K562 (cell line): Measurements from ENCODE around the gene ACAT1.

Experiments
- ATF7 ChIP-seq: fragments of 450-650 bp; IDR thresholded peaks from 2 replicates; pipeline ENCODE4 v1.7.1; 2014; ENCODE audit warnings: mild to moderate bottlenecking, moderate library complexity
- ELF2 ChIP-seq: fragments of 250-450 bp; sonication (Bioruptor Pico); IDR thresholded peaks from 2 replicates; pipeline ENCODE4 v1.5.0; 2021; ENCODE audit warnings: mild to moderate bottlenecking
- MTA3 ChIP-seq: fragments of 450-650 bp; formaldehyde crosslinking; IDR thresholded peaks from 2 replicates; pipeline ENCODE4 v1.6.1; 2017; ENCODE audit warnings: mild to moderate bottlenecking, borderline replicate concordance
- NR4A1 ChIP-seq, 2 experiments: fragments of 250-450 bp in 1 of 2; fragments of 450-650 bp in 1 of 2; sonication (Bioruptor Pico) in 1 of 2; IDR thresholded peaks; 2 replicates each; pipeline versions ENCODE4 v1.4.0 to v1.6.1; 2016 to 2020; ENCODE audit warnings: mild to moderate bottlenecking in 2 of 2, missing compliant biosample characterization in 1 of 2, missing genetic modification characterization in 1 of 2, moderate library complexity in 1 of 2
- SIX5 ChIP-seq, 2 experiments: IDR thresholded peaks; 2 replicates each; pipeline ENCODE4 v1.6.1; 2011; ENCODE audit warnings: low read length in 2 of 2, borderline replicate concordance in 1 of 2, low read depth in 1 of 2, mild to moderate bottlenecking in 1 of 2, moderate library complexity in 1 of 2; ENCODE audit not compliant: insufficient read depth in 1 of 2
- STAT5A ChIP-seq: IDR thresholded peaks from 2 replicates; pipeline ENCODE4 v1.6.1; 2012; ENCODE audit warnings: low read length, inconsistent platforms, borderline replicate concordance
- TRIM24 ChIP-seq, 2 experiments: fragments of 450-650 bp; IDR thresholded peaks; 2 replicates each; pipeline ENCODE4 v1.6.1; 2016
- ZNF586 ChIP-seq: fragments of 450-650 bp; formaldehyde crosslinking; conservative IDR thresholded peaks from 2 replicates; pipeline ENCODE4 v1.4.0; 2020; ENCODE audit warnings: mild to moderate bottlenecking, moderate library complexity
- ZNF76 ChIP-seq: fragments of 250-450 bp; sonication (Bioruptor Pico); IDR thresholded peaks from 2 replicates; pipeline ENCODE4 v1.4.0; 2020; ENCODE audit warnings: mild to moderate bottlenecking, moderate library complexity, borderline replicate concordance
- TF ChIP-seq, protein P1 (sequence below): fragments of 200-800 bp; sonication (Bioruptor generic); IDR thresholded peaks from 2 replicates; pipeline ENCODE4 v1.6.1; 2017; ENCODE audit warnings: missing genetic modification characterization, missing compliant biosample characterization
- TF ChIP-seq, protein P2 (sequence below), 3 experiments: IDR thresholded peaks in 2 of 3; conservative IDR thresholded peaks in 1 of 3; 2 replicates each; pipeline ENCODE4 v1.5.1; 2011 to 2012; ENCODE audit warnings: low read length in 3 of 3, mild to moderate bottlenecking in 3 of 3, control low read depth in 2 of 3, improper control_type of control experiment in 1 of 3, inconsistent platforms in 1 of 3, low read depth in 1 of 3, mixed read lengths in 1 of 3, moderate library complexity in 1 of 3; ENCODE audit not compliant: insufficient read depth in 2 of 3
- TF ChIP-seq, protein P3 (sequence below): fragments of 450-650 bp; IDR thresholded peaks from one replicate; pipeline ENCODE4 v1.6.1; 2018; ENCODE audit warnings: mild to moderate bottlenecking, moderate library complexity; ENCODE audit not compliant: partially characterized antibody
- TF ChIP-seq, protein P4 (sequence below): sonication (generic); formaldehyde crosslinking; IDR thresholded peaks from 2 replicates; pipeline ENCODE4 v1.8.0; 2023; ENCODE audit warnings: missing genetic modification reagents, mild to moderate bottlenecking, borderline replicate concordance
- TF ChIP-seq, protein P5 (sequence below), 2 experiments: fragments of 450-650 bp in 1 of 2; IDR thresholded peaks; 2 replicates each; pipeline ENCODE4 v1.6.1; 2011 to 2017; ENCODE audit warnings: low read depth in 2 of 2, antibody characterized with exemption in 1 of 2, borderline replicate concordance in 1 of 2, low read length in 1 of 2, mild to moderate bottlenecking in 1 of 2, mixed read lengths in 1 of 2; ENCODE audit not compliant: control insufficient read depth in 1 of 2

DNA sequence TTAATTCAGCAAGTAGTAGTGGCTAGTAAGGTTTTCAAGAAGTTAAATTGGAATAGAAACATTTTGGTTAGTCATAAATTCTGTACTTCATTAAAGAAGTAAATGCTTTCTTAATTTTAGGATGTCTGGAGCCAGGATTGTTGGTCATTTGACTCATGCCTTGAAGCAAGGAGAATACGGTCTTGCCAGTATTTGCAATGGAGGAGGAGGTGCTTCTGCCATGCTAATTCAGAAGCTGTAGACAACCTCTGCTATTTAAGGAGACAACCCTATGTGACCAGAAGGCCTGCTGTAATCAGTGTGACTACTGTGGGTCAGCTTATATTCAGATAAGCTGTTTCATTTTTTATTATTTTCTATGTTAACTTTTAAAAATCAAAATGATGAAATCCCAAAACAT lies 25.8 kb downstream of the ACAT1 start:
- TF ChIP-seq TRIM24 (IDR thresholded peaks at IDR 0.05) (no peak), ELF2 (CRISPR knock-in tag) (no peak), ZNF586 (no peak), ATF7 (no peak), STAT5A (no peak), ZNF76 (CRISPR knock-in tag) (no peak), MTA3 (no peak), SIX5 (IDR thresholded peaks at IDR 0.05; ENCODE audit: borderline replicate concordance in 1 of 2, insufficient read depth in 1 of 2, low read depth in 1 of 2, low read length in 2 of 2) (no peak), NR4A1 (CRISPR knock-in tag; IDR thresholded peaks at IDR 0.05) (no peak), NR4A1 (tag; IDR thresholded peaks at IDR 0.05) (no peak)
- TF ChIP-seq, protein P1, sequence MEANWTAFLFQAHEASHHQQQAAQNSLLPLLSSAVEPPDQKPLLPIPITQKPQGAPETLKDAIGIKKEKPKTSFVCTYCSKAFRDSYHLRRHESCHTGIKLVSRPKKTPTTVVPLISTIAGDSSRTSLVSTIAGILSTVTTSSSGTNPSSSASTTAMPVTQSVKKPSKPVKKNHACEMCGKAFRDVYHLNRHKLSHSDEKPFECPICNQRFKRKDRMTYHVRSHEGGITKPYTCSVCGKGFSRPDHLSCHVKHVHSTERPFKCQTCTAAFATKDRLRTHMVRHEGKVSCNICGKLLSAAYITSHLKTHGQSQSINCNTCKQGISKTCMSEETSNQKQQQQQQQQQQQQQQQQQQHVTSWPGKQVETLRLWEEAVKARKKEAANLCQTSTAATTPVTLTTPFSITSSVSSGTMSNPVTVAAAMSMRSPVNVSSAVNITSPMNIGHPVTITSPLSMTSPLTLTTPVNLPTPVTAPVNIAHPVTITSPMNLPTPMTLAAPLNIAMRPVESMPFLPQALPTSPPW (CRISPR knock-in tag), result no peak
- TF ChIP-seq, protein P2, sequence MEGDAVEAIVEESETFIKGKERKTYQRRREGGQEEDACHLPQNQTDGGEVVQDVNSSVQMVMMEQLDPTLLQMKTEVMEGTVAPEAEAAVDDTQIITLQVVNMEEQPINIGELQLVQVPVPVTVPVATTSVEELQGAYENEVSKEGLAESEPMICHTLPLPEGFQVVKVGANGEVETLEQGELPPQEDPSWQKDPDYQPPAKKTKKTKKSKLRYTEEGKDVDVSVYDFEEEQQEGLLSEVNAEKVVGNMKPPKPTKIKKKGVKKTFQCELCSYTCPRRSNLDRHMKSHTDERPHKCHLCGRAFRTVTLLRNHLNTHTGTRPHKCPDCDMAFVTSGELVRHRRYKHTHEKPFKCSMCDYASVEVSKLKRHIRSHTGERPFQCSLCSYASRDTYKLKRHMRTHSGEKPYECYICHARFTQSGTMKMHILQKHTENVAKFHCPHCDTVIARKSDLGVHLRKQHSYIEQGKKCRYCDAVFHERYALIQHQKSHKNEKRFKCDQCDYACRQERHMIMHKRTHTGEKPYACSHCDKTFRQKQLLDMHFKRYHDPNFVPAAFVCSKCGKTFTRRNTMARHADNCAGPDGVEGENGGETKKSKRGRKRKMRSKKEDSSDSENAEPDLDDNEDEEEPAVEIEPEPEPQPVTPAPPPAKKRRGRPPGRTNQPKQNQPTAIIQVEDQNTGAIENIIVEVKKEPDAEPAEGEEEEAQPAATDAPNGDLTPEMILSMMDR (IDR thresholded peaks at IDR 0.05 in 2 of 3, conservative IDR thresholded peaks at IDR 0.05 in 1 of 3; ENCODE audit: insufficient read depth in 2 of 3, low read depth in 1 of 3, low read length in 3 of 3), result no peak
- TF ChIP-seq, protein P3, sequence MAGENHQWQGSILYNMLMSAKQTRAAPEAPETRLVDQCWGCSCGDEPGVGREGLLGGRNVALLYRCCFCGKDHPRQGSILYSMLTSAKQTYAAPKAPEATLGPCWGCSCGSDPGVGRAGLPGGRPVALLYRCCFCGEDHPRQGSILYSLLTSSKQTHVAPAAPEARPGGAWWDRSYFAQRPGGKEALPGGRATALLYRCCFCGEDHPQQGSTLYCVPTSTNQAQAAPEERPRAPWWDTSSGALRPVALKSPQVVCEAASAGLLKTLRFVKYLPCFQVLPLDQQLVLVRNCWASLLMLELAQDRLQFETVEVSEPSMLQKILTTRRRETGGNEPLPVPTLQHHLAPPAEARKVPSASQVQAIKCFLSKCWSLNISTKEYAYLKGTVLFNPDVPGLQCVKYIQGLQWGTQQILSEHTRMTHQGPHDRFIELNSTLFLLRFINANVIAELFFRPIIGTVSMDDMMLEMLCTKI, result no peak
- TF ChIP-seq, protein P4, sequence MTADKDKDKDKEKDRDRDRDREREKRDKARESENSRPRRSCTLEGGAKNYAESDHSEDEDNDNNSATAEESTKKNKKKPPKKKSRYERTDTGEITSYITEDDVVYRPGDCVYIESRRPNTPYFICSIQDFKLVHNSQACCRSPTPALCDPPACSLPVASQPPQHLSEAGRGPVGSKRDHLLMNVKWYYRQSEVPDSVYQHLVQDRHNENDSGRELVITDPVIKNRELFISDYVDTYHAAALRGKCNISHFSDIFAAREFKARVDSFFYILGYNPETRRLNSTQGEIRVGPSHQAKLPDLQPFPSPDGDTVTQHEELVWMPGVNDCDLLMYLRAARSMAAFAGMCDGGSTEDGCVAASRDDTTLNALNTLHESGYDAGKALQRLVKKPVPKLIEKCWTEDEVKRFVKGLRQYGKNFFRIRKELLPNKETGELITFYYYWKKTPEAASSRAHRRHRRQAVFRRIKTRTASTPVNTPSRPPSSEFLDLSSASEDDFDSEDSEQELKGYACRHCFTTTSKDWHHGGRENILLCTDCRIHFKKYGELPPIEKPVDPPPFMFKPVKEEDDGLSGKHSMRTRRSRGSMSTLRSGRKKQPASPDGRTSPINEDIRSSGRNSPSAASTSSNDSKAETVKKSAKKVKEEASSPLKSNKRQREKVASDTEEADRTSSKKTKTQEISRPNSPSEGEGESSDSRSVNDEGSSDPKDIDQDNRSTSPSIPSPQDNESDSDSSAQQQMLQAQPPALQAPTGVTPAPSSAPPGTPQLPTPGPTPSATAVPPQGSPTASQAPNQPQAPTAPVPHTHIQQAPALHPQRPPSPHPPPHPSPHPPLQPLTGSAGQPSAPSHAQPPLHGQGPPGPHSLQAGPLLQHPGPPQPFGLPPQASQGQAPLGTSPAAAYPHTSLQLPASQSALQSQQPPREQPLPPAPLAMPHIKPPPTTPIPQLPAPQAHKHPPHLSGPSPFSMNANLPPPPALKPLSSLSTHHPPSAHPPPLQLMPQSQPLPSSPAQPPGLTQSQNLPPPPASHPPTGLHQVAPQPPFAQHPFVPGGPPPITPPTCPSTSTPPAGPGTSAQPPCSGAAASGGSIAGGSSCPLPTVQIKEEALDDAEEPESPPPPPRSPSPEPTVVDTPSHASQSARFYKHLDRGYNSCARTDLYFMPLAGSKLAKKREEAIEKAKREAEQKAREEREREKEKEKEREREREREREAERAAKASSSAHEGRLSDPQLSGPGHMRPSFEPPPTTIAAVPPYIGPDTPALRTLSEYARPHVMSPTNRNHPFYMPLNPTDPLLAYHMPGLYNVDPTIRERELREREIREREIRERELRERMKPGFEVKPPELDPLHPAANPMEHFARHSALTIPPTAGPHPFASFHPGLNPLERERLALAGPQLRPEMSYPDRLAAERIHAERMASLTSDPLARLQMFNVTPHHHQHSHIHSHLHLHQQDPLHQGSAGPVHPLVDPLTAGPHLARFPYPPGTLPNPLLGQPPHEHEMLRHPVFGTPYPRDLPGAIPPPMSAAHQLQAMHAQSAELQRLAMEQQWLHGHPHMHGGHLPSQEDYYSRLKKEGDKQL (CRISPR knock-in tag), result no peak
- TF ChIP-seq, protein P5, sequence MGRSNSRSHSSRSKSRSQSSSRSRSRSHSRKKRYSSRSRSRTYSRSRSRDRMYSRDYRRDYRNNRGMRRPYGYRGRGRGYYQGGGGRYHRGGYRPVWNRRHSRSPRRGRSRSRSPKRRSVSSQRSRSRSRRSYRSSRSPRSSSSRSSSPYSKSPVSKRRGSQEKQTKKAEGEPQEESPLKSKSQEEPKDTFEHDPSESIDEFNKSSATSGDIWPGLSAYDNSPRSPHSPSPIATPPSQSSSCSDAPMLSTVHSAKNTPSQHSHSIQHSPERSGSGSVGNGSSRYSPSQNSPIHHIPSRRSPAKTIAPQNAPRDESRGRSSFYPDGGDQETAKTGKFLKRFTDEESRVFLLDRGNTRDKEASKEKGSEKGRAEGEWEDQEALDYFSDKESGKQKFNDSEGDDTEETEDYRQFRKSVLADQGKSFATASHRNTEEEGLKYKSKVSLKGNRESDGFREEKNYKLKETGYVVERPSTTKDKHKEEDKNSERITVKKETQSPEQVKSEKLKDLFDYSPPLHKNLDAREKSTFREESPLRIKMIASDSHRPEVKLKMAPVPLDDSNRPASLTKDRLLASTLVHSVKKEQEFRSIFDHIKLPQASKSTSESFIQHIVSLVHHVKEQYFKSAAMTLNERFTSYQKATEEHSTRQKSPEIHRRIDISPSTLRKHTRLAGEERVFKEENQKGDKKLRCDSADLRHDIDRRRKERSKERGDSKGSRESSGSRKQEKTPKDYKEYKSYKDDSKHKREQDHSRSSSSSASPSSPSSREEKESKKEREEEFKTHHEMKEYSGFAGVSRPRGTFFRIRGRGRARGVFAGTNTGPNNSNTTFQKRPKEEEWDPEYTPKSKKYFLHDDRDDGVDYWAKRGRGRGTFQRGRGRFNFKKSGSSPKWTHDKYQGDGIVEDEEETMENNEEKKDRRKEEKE (IDR thresholded peaks at IDR 0.05; ENCODE audit: borderline replicate concordance in 1 of 2, control insufficient read depth in 1 of 2, low read depth in 2 of 2, low read length in 1 of 2), result no peak
